HG03060 (cell line): ENCODE results near the gene LPIN2.
"Not testable (repeated sequence)": the region's sequence is repeated elsewhere in the genome, so short reads cannot be mapped to it uniquely, and the experiment has no call there.

ENCODE experiments used
- ATAC-seq: cut with Tn5 transposase; IDR thresholded peaks from one replicate; pipeline ENCODE4 v1.9.1; 2021; ENCODE audit warnings: low read depth, moderate number of reproducible peaks; ENCODE audit not compliant: unreplicated experiment

Gene LPIN2

DNA sequence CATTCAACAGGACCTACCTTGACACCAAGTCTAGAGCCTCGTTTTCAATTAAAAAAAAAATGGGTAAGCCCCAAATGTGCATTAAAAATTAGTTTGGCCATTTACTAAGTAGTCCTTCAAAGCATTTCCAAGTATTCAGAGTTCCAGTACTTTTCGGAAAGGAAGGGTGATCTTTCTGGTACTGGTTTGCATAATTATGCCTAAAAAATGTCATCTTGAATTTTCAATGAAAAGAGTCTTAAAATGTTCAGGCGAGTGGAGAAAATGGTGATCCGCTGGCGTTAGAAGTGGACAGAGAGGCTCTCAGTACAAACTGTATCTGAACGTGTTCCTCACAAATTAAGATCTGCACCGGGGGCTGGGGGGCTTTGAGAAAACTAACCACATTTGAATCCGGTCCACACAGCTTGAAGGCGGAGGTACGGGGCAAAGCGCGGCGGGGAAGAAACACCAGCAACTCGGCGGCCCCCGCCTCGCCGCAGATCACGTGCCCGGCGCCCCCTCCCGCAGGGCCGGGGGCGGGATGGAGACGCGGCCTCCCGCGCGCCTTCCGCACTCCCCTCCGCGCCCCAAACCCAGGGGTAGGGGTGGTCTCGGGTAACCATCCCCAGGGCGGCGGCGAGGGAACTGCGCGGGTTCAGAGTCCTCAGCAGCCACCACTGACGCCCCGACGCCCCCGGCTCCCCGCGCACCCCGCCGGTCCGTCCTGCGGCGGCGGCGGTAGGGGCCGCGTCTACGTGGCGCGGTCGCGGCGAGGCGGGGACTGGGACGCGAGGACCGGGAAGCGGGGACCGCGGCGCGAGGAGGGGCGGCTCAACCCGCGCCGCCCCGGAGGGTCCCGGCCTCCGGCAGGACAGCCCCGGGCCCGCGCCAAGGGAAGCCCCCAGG, 564 bp downstream of the LPIN2 start:
- ATAC-seq: peak; percentile 5

DNA sequence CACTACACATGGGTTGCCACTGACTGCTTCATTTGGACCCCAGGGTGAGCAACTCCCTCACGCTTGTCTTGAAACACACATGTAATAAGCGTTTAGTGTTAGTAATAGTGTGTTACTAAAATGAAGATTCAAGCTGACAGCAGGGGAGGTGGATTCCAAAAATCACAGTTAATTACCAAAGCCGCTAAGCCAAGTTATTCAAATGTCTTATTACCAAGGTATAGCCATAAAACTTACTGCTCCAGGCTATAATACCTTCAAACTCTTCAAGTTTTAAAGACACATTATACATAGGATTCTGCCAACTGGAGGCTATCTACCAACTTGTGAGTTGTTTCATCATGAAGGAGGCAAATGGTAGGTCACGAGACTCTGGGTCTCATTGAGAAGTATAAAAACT, 2.9 kb downstream of the LPIN2 start:
- ATAC-seq: no peak

DNA sequence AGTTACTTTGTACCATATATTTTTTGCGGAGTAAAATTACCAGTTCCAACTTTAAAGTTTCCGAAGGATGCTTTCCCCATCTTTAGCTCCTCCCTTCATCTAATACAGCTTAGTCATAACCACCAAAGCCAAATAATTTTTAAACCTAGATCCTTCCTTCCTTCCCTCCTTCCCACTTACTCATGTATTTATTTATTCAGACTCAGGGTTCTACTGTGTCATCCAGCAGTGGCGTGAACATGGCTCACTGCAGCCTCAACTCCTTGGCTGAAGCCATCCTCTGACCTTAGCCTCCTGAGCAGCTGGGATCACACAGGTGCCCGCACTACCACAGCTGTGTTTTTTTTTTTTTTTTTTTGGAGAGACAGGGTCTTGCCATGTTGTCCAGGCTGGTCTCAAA, 4.4 kb downstream of the LPIN2 start:
- ATAC-seq: no peak

DNA sequence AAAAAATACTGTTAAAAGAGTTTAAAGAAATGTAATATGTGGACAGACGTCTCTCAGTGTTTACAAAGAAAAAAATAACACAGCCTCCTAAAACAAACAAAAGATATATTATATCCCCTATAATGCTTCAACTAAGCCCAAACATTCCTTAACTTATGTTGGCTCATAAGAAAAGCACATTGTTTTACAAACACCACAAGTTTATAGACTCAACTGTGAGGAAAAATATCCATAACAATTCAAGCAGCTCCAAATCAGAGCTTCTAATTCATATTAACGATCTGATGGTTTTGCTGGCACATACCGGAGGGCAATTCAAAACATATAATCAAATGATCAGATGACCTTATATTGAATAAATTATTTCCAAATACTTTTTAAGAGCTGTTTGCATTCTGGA, 5.5 kb downstream of the LPIN2 start:
- ATAC-seq: no peak

DNA sequence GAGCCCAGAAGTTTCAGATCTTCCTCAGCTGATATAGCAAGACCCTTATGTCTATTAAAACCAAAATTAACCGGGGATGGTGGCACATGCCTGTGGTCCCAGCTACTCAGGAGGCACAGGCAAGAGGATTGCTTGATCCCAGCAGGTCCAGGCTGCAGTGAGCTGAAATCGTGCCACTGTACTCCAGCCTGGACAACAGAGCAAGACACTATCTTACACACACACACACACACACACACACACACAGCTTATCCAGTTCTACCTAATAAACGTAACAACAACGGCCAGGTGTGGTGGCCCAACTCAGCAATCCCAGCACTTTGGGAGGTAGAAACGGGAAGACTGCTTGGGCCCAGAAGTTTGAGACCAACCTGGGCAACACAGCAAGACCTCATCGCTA, 7.5 kb downstream of the LPIN2 start:
- no peak for ATAC-seq

DNA sequence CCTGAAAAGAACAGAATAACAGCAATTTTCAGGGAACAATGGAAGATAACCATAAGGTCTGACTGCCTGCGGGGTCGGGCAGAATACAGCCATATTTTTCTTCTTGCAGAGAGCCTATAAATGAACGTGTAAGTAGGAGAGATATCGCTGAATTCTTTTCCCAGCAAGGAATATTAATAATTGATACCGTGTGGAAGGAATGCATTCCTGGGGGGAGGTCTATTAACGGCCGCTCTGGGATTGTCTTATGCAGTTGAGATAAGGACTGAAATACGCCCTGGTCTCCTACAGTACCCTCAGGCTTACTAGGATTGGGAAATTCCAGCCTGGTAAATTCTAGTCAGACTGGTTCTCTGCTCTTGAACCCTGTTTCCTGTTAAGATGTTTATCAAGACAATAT, 9.2 kb downstream of the LPIN2 start:
- ATAC-seq: not testable (repeated sequence)

DNA sequence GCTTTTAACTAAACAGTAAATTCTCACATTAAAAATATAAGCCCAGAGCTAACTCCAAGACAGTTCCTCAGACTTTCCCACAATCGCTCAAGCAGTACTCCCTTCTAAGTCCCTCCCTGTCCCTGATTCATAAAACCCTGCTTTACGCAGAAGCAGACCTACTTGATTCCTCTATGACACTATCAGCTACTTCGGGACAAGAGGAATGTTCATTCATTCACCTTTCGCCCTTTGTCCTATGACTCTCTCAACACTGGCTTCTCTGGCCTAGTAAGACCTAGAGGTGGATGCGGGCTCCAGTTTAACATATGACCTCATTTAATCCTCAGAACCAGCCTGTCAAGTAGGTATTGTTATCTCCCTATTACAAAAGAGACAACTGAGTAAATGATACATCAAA, 10.2 kb downstream of the LPIN2 start:
- ATAC-seq: no peak

DNA sequence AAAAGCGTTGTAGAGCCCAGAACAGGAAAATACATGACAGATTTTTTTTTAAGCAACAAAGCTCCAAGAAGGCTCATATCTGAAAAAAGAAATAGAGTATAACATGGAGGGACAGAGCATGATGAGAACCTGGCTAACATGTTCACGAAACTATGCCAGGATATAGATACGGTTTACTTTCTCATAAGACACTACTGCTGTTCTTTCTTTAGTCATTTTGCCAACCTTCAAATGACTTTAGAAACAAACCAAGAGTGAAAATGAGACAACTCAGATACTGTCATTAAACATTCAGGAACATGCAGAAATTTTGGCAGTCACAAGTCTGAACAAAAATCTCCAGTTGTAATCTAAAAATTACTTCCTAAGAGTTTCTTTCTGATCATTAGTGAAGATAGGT, 14.3 kb downstream of the LPIN2 start:
- no peak for ATAC-seq

DNA sequence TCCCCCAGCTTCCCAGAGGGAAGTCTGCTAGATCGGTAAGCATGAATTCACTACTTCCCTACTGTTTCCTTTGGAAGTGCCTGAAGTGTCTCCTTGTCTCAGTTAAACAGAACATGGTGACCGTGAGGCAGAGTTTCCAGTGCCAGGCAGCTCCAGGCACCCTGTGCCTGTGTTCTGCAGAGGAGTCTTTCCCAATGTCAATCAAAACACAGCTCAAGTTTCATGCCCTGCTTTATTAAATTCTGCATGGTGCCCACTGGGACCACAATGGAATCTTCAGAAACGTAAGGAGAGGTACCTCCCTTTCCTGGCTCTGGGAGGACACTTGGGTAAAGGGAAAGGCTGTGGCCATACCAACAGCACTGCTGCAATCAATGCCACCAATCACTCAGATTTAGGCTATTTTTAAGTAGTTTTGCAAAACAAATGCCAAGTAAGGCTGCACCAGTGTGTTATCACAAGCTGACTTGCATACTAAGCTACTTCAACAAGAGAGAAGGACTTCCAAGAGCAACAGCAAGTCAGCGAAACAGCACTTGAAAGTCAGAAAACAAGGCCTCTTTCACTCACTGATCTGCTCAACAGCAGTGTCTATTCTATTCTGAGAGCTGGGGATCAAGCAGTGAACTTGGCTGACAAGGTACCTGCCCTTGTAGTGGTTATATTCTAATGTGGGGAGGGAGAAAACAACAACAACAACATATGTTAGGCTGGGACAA, 14.9 kb downstream of the LPIN2 start:
- no peak for ATAC-seq

DNA sequence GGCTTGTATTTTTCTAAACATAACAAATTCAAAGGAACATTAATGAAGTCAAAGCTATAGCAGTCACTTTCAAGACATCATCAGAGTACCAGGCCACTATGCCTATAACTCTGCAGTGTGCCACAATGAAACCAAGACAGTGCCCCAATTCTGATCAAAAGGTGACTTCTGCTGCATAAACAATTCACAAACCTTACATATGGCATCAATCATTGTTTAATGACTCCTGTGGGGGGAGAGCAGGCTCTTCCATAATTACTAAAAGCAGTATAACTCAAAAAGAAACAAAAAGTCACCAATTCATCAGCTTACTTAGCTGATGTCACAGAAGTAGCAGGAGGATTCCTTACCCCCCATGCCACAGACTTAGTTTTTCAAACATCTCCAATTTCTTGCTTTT, 15.5 kb downstream of the LPIN2 start:
- no peak for ATAC-seq

DNA sequence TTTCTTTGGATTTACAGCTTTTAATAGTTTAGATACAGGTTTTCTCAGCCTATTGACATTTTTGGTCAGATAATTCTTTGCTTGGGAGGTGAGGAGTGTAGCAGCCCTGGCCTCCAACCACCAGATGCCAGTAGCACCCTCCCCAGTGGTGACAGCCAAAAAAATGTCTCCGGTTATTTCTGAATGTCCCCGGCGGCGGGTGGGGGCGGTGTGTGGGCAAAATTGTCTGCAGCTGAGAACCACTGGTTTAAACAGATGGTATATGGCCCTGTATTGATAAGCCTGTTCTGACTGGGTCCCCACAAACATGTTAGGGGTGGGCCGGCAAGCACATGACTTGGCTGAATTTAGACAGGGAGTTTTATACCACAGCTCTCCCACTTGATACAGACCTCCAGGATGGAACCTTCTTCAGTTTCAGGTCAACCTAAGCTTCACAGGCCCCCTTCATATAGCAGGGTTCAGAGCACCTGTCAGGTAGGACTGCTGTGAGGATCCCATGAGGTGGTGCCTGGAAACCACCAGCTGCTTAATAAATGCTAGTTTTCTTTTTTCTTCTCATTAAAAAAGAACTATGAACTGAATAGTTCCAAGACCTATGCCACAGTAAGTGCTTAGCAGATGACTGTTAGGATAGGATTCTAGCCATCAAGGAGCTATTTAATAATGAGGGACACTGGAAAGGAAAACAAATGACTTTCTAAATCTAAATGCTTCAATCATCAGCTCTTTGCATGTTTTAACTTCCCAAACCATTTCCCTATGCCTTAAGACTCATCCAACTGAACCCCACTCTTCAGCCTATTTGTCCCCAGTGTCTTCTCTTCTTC, 18.1 kb downstream of the LPIN2 start:
- ATAC-seq: no peak

DNA sequence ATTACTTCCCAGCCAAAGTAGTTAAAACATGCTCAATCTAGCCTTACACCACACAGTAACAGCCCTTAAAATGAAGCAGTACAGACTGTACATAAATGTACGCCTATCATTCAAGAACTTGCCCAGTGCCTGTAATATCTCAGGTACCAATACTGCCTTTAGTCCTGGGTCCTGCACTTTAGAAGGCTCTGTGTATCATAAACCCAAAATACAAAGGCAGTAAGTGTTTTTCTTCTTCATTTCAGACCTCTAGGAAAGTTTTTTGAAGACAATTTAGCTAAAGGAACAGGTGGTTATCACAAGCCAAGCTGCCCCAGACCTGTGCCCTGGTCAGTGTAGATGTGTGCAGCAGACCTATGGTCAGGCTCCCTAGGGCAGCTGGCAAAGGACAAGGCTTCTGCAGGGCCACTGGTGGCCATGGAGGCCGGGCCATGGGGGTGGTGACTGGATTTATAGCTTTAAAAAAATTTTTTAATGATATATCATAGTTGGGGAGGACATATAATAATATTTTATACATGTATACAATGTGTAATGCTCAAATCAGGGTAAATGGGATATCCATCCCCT, 18.8 kb downstream of the LPIN2 start:
- ATAC-seq: no peak

DNA sequence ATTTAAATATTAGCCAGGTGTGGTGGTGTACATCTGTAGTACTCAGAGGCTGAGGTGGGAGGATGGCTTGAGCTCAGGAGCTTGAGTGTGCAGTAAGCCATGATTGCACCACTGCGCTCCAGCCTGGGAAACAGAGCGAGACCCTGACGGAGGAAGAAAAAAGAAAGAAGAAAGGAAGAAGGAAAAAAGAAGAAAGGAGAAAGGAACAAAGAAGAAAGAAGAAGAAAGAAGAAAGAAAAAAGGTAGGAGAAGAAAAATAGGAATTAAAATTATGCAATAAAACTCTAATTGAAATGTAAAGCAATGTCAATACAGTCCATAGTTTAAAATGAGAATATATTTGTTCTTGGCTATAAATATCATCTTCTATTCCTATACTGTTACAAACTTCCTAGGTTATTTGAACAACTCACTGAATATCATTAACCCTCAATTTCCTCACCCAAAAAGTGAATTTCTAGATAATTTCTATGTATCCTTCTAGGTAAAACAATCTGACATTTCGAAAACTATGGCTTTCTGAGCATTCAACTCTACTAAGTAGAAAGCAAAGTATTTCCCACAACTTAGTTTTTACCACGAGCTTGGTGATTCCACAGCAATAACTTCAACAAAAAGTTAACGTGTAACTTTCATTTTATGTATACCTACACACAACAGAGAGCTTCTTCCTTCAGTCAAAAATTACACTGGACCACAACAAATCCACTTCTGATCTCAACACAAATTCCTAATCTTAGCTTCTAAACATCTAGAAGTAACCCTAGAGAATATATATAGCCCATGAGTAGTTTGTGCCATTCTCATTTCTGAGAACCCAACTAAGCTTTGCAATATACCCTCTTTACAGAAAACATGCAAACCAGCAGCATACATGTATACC, 19.7 kb downstream of the LPIN2 start:
- no peak for ATAC-seq

DNA sequence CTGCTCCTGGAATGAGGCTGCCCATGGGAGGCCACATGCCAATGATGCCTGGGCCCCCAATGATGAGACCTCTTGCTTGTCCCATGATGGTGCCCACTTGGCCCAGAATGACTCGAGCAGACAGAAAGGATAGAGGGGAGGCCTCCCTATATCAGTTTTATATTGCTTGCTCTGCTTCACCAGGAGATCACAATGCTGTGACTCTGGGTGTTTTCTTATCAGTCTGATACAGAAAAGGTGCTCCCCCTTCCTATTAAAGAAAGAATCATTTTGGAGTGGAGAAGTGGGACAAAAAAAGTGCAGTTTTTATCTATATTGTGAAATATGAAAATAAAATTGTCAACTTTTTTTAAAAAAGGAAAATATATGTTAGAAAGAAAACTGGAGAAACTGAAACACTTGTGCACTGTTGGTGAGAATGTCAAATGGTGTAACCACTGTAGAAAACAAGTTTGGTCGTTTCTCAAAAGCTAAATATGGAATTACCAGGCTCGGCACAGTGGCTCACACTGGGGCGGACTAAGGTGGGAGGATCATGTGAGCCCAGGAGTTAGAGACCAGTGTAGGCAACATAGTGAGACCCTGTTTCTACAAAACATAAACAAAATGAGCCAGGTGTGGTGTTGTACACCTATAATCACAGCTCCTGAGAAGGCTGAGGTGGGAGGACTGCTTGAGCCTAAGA, 21.8 kb downstream of the LPIN2 start:
- no peak for ATAC-seq

DNA sequence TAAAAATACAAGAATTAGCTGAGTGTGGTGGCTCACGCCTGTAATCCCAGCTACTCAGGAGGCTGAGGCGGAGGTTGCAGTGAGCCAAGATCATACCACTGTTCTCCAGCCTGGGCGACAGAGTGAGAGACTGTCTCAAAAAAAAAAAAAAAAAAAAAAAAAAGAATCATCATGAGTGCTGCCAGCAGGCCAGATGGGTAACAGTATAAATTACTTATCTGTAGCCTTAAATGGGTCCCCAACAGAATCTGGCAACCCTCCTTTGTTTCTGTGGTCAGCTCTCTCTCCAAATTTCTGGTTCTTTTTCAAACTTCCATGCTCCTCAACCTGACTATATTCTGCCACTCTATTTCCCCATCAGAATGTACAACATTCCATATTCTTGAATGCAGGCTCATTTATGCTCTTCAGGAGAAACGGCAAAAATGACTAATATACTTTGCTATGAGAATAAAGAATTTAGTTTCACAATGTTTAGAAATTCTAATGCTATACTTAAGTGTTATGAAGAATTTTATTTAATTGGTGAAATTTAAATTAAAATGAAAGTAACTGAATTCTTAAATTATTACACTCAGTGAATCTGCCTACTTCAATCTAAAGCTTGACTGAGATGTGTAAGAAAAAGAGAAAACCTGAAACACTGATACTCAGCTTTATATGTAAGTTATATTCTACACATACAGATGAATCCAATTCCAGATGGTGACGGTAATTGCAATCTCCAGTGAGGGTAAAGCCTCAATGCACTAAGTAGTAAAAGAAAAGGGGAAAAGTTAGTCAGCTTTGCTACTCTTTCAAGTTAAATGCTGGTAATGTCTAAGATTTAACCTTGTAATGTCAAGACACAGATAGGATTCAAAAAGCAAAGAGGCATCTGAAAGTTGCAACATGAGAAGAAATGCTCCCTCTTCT, 24.8 kb downstream of the LPIN2 start:
- ATAC-seq: no peak

DNA sequence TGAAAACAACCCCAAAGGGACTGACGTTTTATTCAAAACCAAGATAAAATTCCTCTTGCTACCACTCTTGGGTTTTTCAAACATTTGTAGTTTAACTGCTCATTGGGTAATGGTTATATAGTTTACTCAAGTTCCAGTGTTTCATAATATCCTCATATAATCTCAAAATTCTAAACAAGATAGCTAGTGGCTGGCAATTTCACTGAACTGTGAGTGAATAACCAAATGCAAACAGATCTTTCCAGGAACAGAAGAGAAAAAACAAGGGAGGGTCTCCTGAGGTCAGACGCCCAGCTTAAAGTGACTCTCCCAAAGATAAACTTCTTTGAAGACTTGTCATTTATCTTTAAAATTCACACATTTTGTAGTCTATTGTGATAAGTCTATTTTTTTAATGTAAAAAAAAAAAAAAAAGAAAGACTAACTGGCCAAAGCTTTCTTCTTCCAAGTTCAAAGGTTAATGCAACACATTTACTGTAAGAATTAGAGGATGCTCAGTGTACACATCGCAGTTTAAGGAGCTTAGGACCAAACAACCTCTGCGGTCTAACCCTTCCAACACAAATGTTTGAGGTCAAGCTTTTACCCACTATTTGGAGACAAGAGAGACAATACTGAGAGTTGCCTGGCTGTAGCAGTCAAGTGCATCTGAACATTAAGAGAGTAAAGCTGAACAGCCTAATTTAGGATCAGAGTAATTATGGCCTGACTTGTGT, 26.6 kb downstream of the LPIN2 start:
- ATAC-seq: no peak

DNA sequence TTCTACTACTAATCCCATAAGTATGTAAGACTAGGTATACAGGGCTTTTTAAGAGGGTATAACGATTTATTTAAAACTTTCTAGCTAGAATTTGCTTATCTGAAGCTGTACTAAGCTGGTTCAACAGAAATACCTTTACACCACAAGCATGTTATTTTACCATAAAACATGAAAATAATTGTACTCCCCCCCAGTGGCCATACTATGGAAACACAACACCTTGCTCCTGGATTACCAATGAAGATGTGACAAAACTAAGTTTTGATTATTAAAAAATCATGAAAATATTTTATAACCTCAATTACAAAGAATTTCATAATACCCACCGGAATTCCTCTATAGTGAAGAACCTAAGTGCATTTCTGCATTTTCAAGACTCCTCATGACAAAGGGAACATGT, 27.3 kb downstream of the LPIN2 start:
- ATAC-seq: no peak
